T-helper 17 cell (primary cell): ENCODE results near the gene MPDZ. TPM values are rescaled to one million over a fixed set of nuclear protein-coding genes. Genes with fewer than 3 reads are reported as not detected.

Experiments used
- ATAC-seq: fragments of 150-1000 bp; cut with Tn5 transposase; 2 replicates; pipeline ENCODE4 v1.10.0; 2021; ENCODE audit warnings: mild to moderate bottlenecking, moderate library complexity
- DNase-seq, 3 donors: peaks; one replicate each; pipeline versions ENCODE4 v3.0.0 to v3.0.0-alpha.2; 2020 to 2021
- H3K9me3 ChIP-seq: one replicate; pipeline ENCODE4 v1.7.0; 2013; ENCODE audit warnings: low read length, mild to moderate bottlenecking; ENCODE audit not compliant: control insufficient read depth, poor library complexity, severe bottlenecking
- H3K27ac Mint-ChIP-seq: one replicate; pipeline ENCODE4 v1.8.0; 2022; ENCODE audit warnings: mild to moderate bottlenecking, moderate library complexity, mixed read lengths
- H3K27me3 Mint-ChIP-seq: one replicate; pipeline ENCODE4 v1.8.0; 2022; ENCODE audit warnings: mixed read lengths
- H3K36me3 Mint-ChIP-seq: one replicate; pipeline ENCODE4 v1.8.0; 2022; ENCODE audit warnings: low read depth, mixed read lengths
- H3K4me1 Mint-ChIP-seq: one replicate; pipeline ENCODE4 v1.8.0; 2022; ENCODE audit warnings: mild to moderate bottlenecking, mixed read lengths
- H3K4me3 Mint-ChIP-seq: one replicate; pipeline ENCODE4 v1.8.0; 2022; ENCODE audit warnings: mild to moderate bottlenecking, moderate library complexity, mixed read lengths
- total RNA-seq, 4 donors: library from RNA in 2 of 4; stranded (reverse) in 2 of 4; gene quantifications; one replicate each; pipeline ENCODE4 v1.2.3 and lab custom pipeline; 2022 to 2026

The MPDZ gene
- total RNA-seq, 2 donors from 2014 or later: 0.13 TPM; not detected in 1

GRCh38 chr9:13064676-13065075 lies 214.8 kb downstream of the MPDZ start:
- Mint-ChIP-seq H3K4me3 (no peak overlapping the region), H3K4me1 (no peaks in the 10 kb centered on the region), H3K27me3 (no peaks in the 10 kb centered on the region), H3K27ac (no peak overlapping the region), H3K36me3 (no peaks in the 10 kb centered on the region)
- ATAC-seq: no peak
- no peak for DNase-seq
- no peaks in the 10 kb centered on the region for H3K9me3 ChIP-seq

- H3K4me3 Mint-ChIP-seq: no peak overlapping the region
- no peaks in the 10 kb centered on the region for H3K27me3 Mint-ChIP-seq
- H3K9me3 ChIP-seq: no peaks in the 10 kb centered on the region
- no peak for ATAC-seq
- no peak overlapping the region for H3K27ac Mint-ChIP-seq
- no peak for DNase-seq
- no peaks in the 10 kb centered on the region for H3K36me3 Mint-ChIP-seq
- no peaks in the 10 kb centered on the region for H3K4me1 Mint-ChIP-seq
These were observed 215.5 kb downstream of the MPDZ start for GRCh38 chr9:13063880-13064459.

- ATAC-seq: no peak
- Mint-ChIP-seq H3K4me1 (no peaks in the 10 kb centered on the region), H3K27me3 (no peaks in the 10 kb centered on the region), H3K27ac (no peak overlapping the region), H3K4me3 (no peak overlapping the region), H3K36me3 (no peaks in the 10 kb centered on the region)
- no peak for DNase-seq
- H3K9me3 ChIP-seq: no peaks in the 10 kb centered on the region
These were observed 218.1 kb downstream of the MPDZ start for GRCh38 chr9:13061390-13061789.
